Thymus (tissue), 11 donors: ENCODE data around the gene RBM6. TPM values are rescaled to one million over a fixed set of nuclear protein-coding genes. Genes with fewer than 3 reads are reported as not detected.
"Not testable (repeated sequence)": the region's sequence is repeated elsewhere in the genome, so short reads cannot be mapped to it uniquely, and the experiment has no call there.

Experiments
- DNase-seq, 9 donors: peaks; one replicate each; pipeline ENCODE4 v3.0.0-alpha.2; 2013; ENCODE audit warnings: low spot score in 9 of 9, low read depth in 6 of 9, missing footprints in 1 of 9
- H3K27ac ChIP-seq, 2 donors: one replicate each; pipeline ENCODE4 v1.5.1; 2013; ENCODE audit warnings: control low read depth in 1 of 2, low read depth in 1 of 2, low read length in 1 of 2, mild to moderate bottlenecking in 1 of 2, moderate library complexity in 1 of 2
- H3K27me3 ChIP-seq, 2 donors: one replicate each; pipeline ENCODE4 v1.5.1; 2013; ENCODE audit warnings: low read length in 1 of 2; ENCODE audit not compliant: control insufficient read depth in 2 of 2, insufficient read depth in 1 of 2
- H3K36me3 ChIP-seq, 2 donors: one replicate each; pipeline ENCODE4 v1.5.1; 2013; ENCODE audit warnings: low read length in 1 of 2, mild to moderate bottlenecking in 1 of 2, moderate library complexity in 1 of 2; ENCODE audit not compliant: control insufficient read depth in 2 of 2, insufficient read depth in 2 of 2
- H3K4me1 ChIP-seq, 2 donors: one replicate each; pipeline ENCODE4 v1.5.1; 2013; ENCODE audit warnings: low read length in 2 of 2; ENCODE audit not compliant: control insufficient read depth in 2 of 2, insufficient read depth in 2 of 2
- H3K4me3 ChIP-seq, 2 donors: one replicate each; pipeline ENCODE4 v1.5.1; 2013; ENCODE audit warnings: low read length in 2 of 2, control low read depth in 1 of 2, mild to moderate bottlenecking in 1 of 2
- H3K9me3 ChIP-seq, 2 donors: one replicate each; pipeline ENCODE4 v1.5.1; 2013; ENCODE audit warnings: low read length in 1 of 2, mild to moderate bottlenecking in 1 of 2; ENCODE audit not compliant: control insufficient read depth in 2 of 2, insufficient read depth in 1 of 2
- WGBS: extraction: QIAGEN DNeasy Blood & Tissue Kit; methylation state at CpG from one replicate; pipeline ENCODE4 v1.1.7; 2013; 5-methylcytosine and 5-hydroxymethylcytosine counted together
- polyA plus RNA-seq: library from polyadenylated mRNA; stranded (reverse); fragments of 200-250 nt; gene quantifications from one replicate; pipeline ENCODE4 v1.2.3, GENCODE V29; 2013
- total RNA-seq: library from RNA; stranded (reverse); fragments of 120-200 nt; gene quantifications from one replicate; pipeline ENCODE4 v1.2.4, GENCODE V29; 2013
- donor health status: healthy.

The RBM6 gene
- total and polyA plus RNA-seq, 2 donors: 59.4 to 343 TPM

DNA sequence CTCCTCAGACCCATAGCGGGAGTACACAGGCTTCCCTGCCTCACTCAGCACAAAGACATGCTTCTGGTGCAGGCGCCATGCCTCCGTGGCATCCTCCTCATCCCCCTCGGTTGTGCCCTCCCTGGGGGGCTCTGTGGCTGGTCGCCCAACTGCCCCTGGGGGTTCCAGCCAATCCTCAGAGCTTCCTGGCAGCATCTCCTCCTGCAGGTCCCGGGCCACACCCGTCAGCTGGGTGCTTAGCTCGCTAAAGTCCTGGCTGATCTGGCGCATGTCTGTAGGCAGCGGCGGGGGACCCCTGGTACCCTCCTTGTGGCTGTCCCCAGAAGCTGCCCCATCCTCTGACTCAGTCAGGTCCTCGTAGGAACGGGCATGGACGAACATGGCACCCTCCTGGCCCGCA lies 28.3 kb upstream of the RBM6 start:
- DNase-seq: no peak
- H3K4me1 ChIP-seq: peaks cover 0 to under 1% of the 10 kb centered on the region in 2 donors
- no peaks in the 10 kb centered on the region for H3K9me3 ChIP-seq
- no peaks in the 10 kb centered on the region for H3K27me3 ChIP-seq
- no peak overlapping the region for H3K27ac ChIP-seq
- no peak overlapping the region for H3K4me3 ChIP-seq
- peaks cover 26 to 45% of the 10 kb centered on the region in 2 donors for H3K36me3 ChIP-seq
- 98% methylated on average over 15 of the region's 15 CpGs for WGBS

DNA sequence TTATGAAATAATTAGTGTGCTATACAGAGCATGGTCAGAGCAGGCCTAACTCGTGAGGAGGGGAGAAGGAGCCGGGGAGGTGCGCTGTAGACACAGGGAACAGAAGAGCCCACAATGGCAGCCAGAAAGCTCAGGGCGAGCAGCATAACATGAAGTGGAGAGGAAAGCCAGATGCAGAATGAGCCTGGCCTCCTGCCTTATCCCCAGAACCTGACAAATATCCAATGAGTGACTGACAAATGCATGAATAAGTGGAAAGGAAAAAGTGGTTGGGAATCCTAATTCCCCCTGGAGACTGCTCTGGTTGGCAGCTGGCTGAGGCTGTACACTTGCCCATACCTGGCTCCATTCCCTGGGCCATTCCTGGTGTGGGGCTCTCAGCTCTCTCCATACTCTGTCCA lies 27.1 kb upstream of the RBM6 start:
- Histone ChIP-seq H3K4me3 (no peak overlapping the region), H3K27ac (no peak overlapping the region), H3K27me3 (no peaks in the 10 kb centered on the region), H3K4me1 (no peaks in the 10 kb centered on the region), H3K36me3 (peaks cover 26 to 48% of the 10 kb centered on the region in 2 donors), H3K9me3 (no peaks in the 10 kb centered on the region)
- DNase-seq: no peak
- 98% methylated on average over 4 of the region's 4 CpGs for WGBS

- Histone ChIP-seq H3K27me3 (no peaks in the 10 kb centered on the region), H3K4me1 (no peaks in the 10 kb centered on the region), H3K36me3 (peaks cover 18 to 34% of the 10 kb centered on the region in 2 donors), H3K9me3 (no peaks in the 10 kb centered on the region), H3K4me3 (no peak overlapping the region), H3K27ac (no peak overlapping the region)
- no peak for DNase-seq
- WGBS: 96% methylated on average over 2 of the region's 2 CpGs
Measured at GRCh38 chr3:49914906-49915305, 25.0 kb upstream of the RBM6 start.

DNA sequence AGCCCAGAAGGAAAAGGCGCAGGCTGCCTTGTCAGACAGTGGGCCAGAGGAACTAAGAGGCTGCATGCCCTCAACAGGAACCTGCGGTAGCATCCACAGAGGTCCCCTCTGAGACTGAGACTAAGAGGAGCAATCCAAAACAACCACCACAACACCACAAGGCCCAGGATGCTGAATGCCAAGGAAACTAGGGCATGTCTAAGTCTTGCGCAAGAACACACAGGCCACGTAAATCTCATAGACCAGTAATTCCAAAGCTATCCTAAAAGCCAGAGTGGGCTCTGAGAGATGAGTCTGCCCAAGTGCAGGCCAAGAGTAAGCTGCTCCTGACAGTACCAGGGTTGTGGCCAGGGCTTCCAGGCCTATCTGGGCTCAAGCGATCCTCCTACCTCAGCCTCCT lies 23.3 kb upstream of the RBM6 start:
- Histone ChIP-seq H3K4me3 (no peak overlapping the region), H3K36me3 (peaks cover 10 to 18% of the 10 kb centered on the region in 2 donors), H3K9me3 (no peaks in the 10 kb centered on the region), H3K27ac (no peak overlapping the region), H3K27me3 (no peaks in the 10 kb centered on the region), H3K4me1 (no peaks in the 10 kb centered on the region)
- 99% methylated on average over 5 of the region's 5 CpGs for WGBS
- DNase-seq: no peak

GRCh38 chr3:49917806-49918590 lies 22.0 kb upstream of the RBM6 start:
- not testable (repeated sequence) for H3K4me1 ChIP-seq
- WGBS: 92% methylated on average over 19 of the region's 19 CpGs

DNA sequence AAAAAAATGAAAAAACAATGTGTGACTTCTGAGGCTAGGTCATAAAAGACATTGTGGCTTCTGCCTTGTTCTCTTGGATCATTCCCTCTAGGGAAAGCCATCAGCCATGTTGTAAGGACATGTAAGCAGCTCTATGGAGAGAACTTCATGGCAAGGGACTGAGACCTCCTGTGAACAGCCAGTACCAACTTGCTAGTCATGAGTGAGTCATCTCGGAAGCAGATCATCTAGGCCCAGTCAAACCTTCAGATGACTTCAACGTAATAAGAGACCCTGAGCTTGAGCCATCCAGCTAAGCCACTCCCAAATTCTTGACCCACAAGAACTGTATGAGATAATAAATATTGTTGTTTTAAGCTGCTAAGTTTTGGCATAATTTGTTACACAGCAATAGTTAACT lies 15.3 kb upstream of the RBM6 start:
- no peak overlapping the region for H3K27ac ChIP-seq

More at GRCh38 chr3:49917806-49918590, 22.0 kb upstream of the RBM6 start:
- H3K27ac ChIP-seq, DNase-seq, H3K36me3 ChIP-seq, H3K4me3 ChIP-seq, H3K9me3 ChIP-seq, H3K27me3 ChIP-seq: not testable (repeated sequence)

GRCh38 chr3:49925485-49925884 lies 14.5 kb upstream of the RBM6 start:
- 98% methylated on average over 2 of the region's 2 CpGs for WGBS
- Histone ChIP-seq H3K36me3 (no peaks in the 10 kb centered on the region), H3K4me3 (no peak overlapping the region), H3K27ac (no peak overlapping the region), H3K9me3 (no peaks in the 10 kb centered on the region), H3K4me1 (peaks cover 8 to 20% of the 10 kb centered on the region in 2 donors), H3K27me3 (no peaks in the 10 kb centered on the region)
- DNase-seq: no peak

More for the DNA sequence above, 15.3 kb upstream of the RBM6 start:
- Histone ChIP-seq H3K4me3 (no peak overlapping the region), H3K36me3 (no peaks in the 10 kb centered on the region), H3K9me3 (no peaks in the 10 kb centered on the region), H3K4me1 (peaks cover 3 to 13% of the 10 kb centered on the region in 2 donors), H3K27me3 (no peaks in the 10 kb centered on the region)
- WGBS: over 99% methylated on average over 2 of the region's 2 CpGs
- DNase-seq: no peak

GRCh38 chr3:49926117-49926728 lies 13.7 kb upstream of the RBM6 start:
- H3K36me3 ChIP-seq: no peaks in the 10 kb centered on the region
- no peak overlapping the region for H3K27ac ChIP-seq

GRCh38 chr3:49927798-49928197 lies 12.2 kb upstream of the RBM6 start:
- DNase-seq: no peak
- H3K27ac ChIP-seq: no peak overlapping the region
- no peaks in the 10 kb centered on the region for H3K9me3 ChIP-seq
- no peak overlapping the region for H3K4me3 ChIP-seq
- no peaks in the 10 kb centered on the region for H3K27me3 ChIP-seq
- H3K36me3 ChIP-seq: no peaks in the 10 kb centered on the region
- peaks cover 8 to 20% of the 10 kb centered on the region in 2 donors for H3K4me1 ChIP-seq
- 99% methylated on average over 5 of the region's 5 CpGs for WGBS

More at GRCh38 chr3:49926117-49926728, 13.7 kb upstream of the RBM6 start:
- H3K4me1 ChIP-seq: peaks cover 8 to 20% of the 10 kb centered on the region in 2 donors
- no peaks in the 10 kb centered on the region for H3K27me3 ChIP-seq
- H3K9me3 ChIP-seq: no peaks in the 10 kb centered on the region
- no peak overlapping the region for H3K4me3 ChIP-seq
- WGBS: 94% methylated on average over 4 of the region's 4 CpGs
- DNase-seq: no peak
